HFFc6 (cell line): ENCODE results near the gene MTCL1. TPM values are rescaled to one million over a fixed set of nuclear protein-coding genes. Genes with fewer than 3 reads are reported as not detected.

Source experiments
- DNase-seq: peaks from one replicate; pipeline ENCODE4 v3.0.0-alpha.2; 2018
- H3K27ac Mint-ChIP-seq: 2 replicates; pipeline ENCODE4 v1.8.0; 2020; ENCODE audit warnings: mild to moderate bottlenecking, mixed read lengths
- H3K27me3 Mint-ChIP-seq: 2 replicates; pipeline ENCODE4 v1.8.0; 2021; ENCODE audit warnings: mild to moderate bottlenecking, moderate library complexity, mixed read lengths; ENCODE audit not compliant: insufficient read depth
- H3K36me3 Mint-ChIP-seq: 2 replicates; pipeline ENCODE4 v1.8.0; 2021; ENCODE audit warnings: low read depth, mixed read lengths
- H3K4me1 Mint-ChIP-seq: 2 replicates; pipeline ENCODE4 v1.8.0; 2020; ENCODE audit warnings: low read depth, mixed read lengths
- H3K4me3 Mint-ChIP-seq: 2 replicates; pipeline ENCODE4 v1.8.0; 2020; ENCODE audit warnings: mild to moderate bottlenecking, moderate library complexity, mixed read lengths
- H3K9me3 Mint-ChIP-seq: 2 replicates; pipeline ENCODE4 v1.8.0; 2020; ENCODE audit warnings: mild to moderate bottlenecking, mixed read lengths
- CTCF ChIP-seq: fragments of 200-600 bp; sonication (generic); IDR thresholded peaks from 2 replicates; pipeline ENCODE4 v1.5.0; 2021; ENCODE audit warnings: antibody characterized with exemption, mild to moderate bottlenecking
- total RNA-seq, 6 experiments: library from RNA; stranded (reverse); fragmentation: NEBNext Ultra II Directional; extraction: Animal tissue kit (Norgen Biotek cat#: 25700); gene quantifications; 2 replicates in 1 of 6; 3 replicates in 5 of 6; pipeline ENCODE4 v1.2.3, GENCODE V29; 2021

Gene MTCL1
- total RNA-seq, 6 experiments from 2014 or later: 47.2 to 59.7 (median 55.3) TPM

- H3K27me3 Mint-ChIP-seq: peaks cover 7% of the 10 kb centered on the region
- DNase-seq: peak; percentile 27
- no peaks in the 10 kb centered on the region for H3K9me3 Mint-ChIP-seq
- peak overlapping the region; percentile 76 for H3K27ac Mint-ChIP-seq
- peaks cover 66% of the 10 kb centered on the region for H3K4me1 Mint-ChIP-seq
- no peak for TF ChIP-seq CTCF
- H3K4me3 Mint-ChIP-seq: no peak overlapping the region; the same call in 1 of the 2 replicates
- peaks cover 71% of the 10 kb centered on the region for H3K36me3 Mint-ChIP-seq
Measured at GRCh38 chr18:8791171-8791651, 85.9 kb downstream of the MTCL1 start.

GRCh38 chr18:8792688-8793316 lies 87.4 kb downstream of the MTCL1 start:
- H3K4me1 Mint-ChIP-seq: peaks cover 82% of the 10 kb centered on the region
- peaks cover 7% of the 10 kb centered on the region for H3K27me3 Mint-ChIP-seq
- no peak for DNase-seq
- 0 out of 2 replicates have a peak overlapping the region, but pooled peaks have one; percentile 14 for H3K27ac Mint-ChIP-seq
- no peak overlapping the region for H3K4me3 Mint-ChIP-seq
- no peak for TF ChIP-seq CTCF
- peaks cover 75% of the 10 kb centered on the region for H3K36me3 Mint-ChIP-seq
- no peaks in the 10 kb centered on the region for H3K9me3 Mint-ChIP-seq

GRCh38 chr18:8793445-8794155 lies 88.2 kb downstream of the MTCL1 start:
- H3K27ac Mint-ChIP-seq: peak overlapping the region; percentile 94
- peaks cover 7% of the 10 kb centered on the region for H3K27me3 Mint-ChIP-seq
- DNase-seq: no peak
- peak overlapping the region; percentile 44 for H3K4me3 Mint-ChIP-seq
- H3K4me1 Mint-ChIP-seq: peaks cover 84% of the 10 kb centered on the region
- H3K9me3 Mint-ChIP-seq: no peaks in the 10 kb centered on the region
- peaks cover 74% of the 10 kb centered on the region for H3K36me3 Mint-ChIP-seq
- TF ChIP-seq CTCF: no peak

GRCh38 chr18:8794156-8794933 lies 89.0 kb downstream of the MTCL1 start:
- no peak for TF ChIP-seq CTCF
- H3K27me3 Mint-ChIP-seq: peaks cover 7% of the 10 kb centered on the region
- H3K27ac Mint-ChIP-seq: peak overlapping the region; percentile 94
- peak; percentile 84 for DNase-seq
- no peaks in the 10 kb centered on the region for H3K9me3 Mint-ChIP-seq
- H3K4me1 Mint-ChIP-seq: peaks cover 87% of the 10 kb centered on the region
- peak overlapping the region; percentile 53 for H3K4me3 Mint-ChIP-seq
- peaks cover 69% of the 10 kb centered on the region for H3K36me3 Mint-ChIP-seq

- Mint-ChIP-seq H3K27me3 (peaks cover 5% of the 10 kb centered on the region; the same call in 1 of the 2 replicates), H3K27ac (peak overlapping the region; percentile 94), H3K4me3 (peak overlapping the region; percentile 53), H3K9me3 (no peaks in the 10 kb centered on the region), H3K4me1 (peaks cover 89% of the 10 kb centered on the region), H3K36me3 (peaks cover 70% of the 10 kb centered on the region)
- no peak for TF ChIP-seq CTCF
- no peak for DNase-seq
Measured at GRCh38 chr18:8794934-8795280, 89.6 kb downstream of the MTCL1 start.
